Measurements from ENCODE around the gene TMEM101. TPM values are rescaled to one million over a fixed set of nuclear protein-coding genes. Genes with fewer than 3 reads are reported as not detected.
"Not testable (repeated sequence)": the region's sequence is repeated elsewhere in the genome, so short reads cannot be mapped to it uniquely, and the experiment has no call there.

TMEM101 gene
- total and polyA plus RNA-seq, 12 donors = 15.6 to 26.4 (median 17.9) TPM

- no peak overlapping the region for H3K4me3 ChIP-seq
- no peak overlapping the region for H3K27ac ChIP-seq
- DNase-seq (no peak), ATAC-seq (no peak)
- no peaks in the 10 kb centered on the region for H3K9me3 ChIP-seq
- peaks cover 0 to 52% (median 24%) of the 10 kb centered on the region in 9 donors for H3K4me1 ChIP-seq
- peaks cover 0 to 80% (median 12%) of the 10 kb centered on the region in 9 donors for H3K36me3 ChIP-seq
- WGBS, 2 donors = 46 to 59% methylated on average over 1 of the region's 1 CpG
- no peak for TF ChIP-seq CTCF (IDR thresholded peaks at IDR 0.05)
- H3K27me3 ChIP-seq = no peaks in the 10 kb centered on the region
- intact Hi-C loops (cut with DNase I) = no loop called here
These were observed 46.7 kb upstream of the TMEM101 start for GRCh38 chr17:44061446-44061845.

- intact Hi-C loops (cut with DNase I) = no loop called here
- Histone ChIP-seq H3K4me3 (no peak overlapping the region), H3K4me1 (peaks cover 0 to 40% (median 15%) of the 10 kb centered on the region in 9 donors), H3K9me3 (no peaks in the 10 kb centered on the region), H3K36me3 (peaks cover 0 to 95% (median 12%) of the 10 kb centered on the region in 9 donors), H3K27me3 (no peaks in the 10 kb centered on the region), H3K27ac (peak overlapping the region in 2 of 10 donors; percentile 4 to 18)
- no peak for DNase-seq
- ATAC-seq = no peak
- no peak for TF ChIP-seq CTCF (IDR thresholded peaks at IDR 0.05)
- 61 to 65% methylated on average over 14 of the region's 14 CpGs for WGBS, 2 donors
These were observed 44.5 kb upstream of the TMEM101 start for GRCh38 chr17:44059101-44059892.

GRCh38 chr17:44053125-44053872 lies 38.5 kb upstream of the TMEM101 start:
- ATAC-seq = peak; percentile 58 to 93 (median 80)
- Histone ChIP-seq H3K27ac (peak overlapping the region in 7 of 10 donors; percentile 11 to 66 (median 46)), H3K4me1 (peaks cover 5 to 33% (median 15%) of the 10 kb centered on the region in 9 donors), H3K4me3 (no peak overlapping the region), H3K9me3 (no peaks in the 10 kb centered on the region), H3K27me3 (no peaks in the 10 kb centered on the region), H3K36me3 (peaks cover 0 to 95% (median 27%) of the 10 kb centered on the region in 9 donors)
- intact Hi-C loops (cut with DNase I) = no loop called here
- peak in 1 of 2 donors; percentile 42 for DNase-seq
- WGBS, 2 donors = 35 to 49% methylated on average over 3 of the region's 3 CpGs
- no peak for TF ChIP-seq CTCF (IDR thresholded peaks at IDR 0.05)

GRCh38 chr17:44049294-44050060 lies 34.7 kb upstream of the TMEM101 start:
- Histone ChIP-seq H3K36me3 (peaks cover 0 to 81% (median 26%) of the 10 kb centered on the region in 9 donors), H3K9me3 (no peaks in the 10 kb centered on the region), H3K27ac (no peak overlapping the region), H3K4me1 (peaks cover 5 to 26% (median 16%) of the 10 kb centered on the region in 9 donors), H3K4me3 (no peak overlapping the region), H3K27me3 (no peaks in the 10 kb centered on the region)
- 94 to 96% methylated on average over 9 of the region's 9 CpGs for WGBS, 2 donors
- intact Hi-C loops (cut with DNase I) = loop anchor here in 2 of 10 donors (10.0 kb wide), 1 partner anchor 105 kb away; the partner anchor contains the start of gene PPY (in 2 of the 2)
- ATAC-seq (no peak), DNase-seq (no peak)
- TF ChIP-seq CTCF (IDR thresholded peaks at IDR 0.05) = no peak

- not testable (repeated sequence) for H3K9me3 ChIP-seq, DNase-seq, H3K27ac ChIP-seq, H3K27me3 ChIP-seq, ATAC-seq, H3K4me3 ChIP-seq
- peaks cover 0 to 57% (median 17%) of the 10 kb centered on the region in 9 donors for H3K36me3 ChIP-seq
- intact Hi-C loops (cut with DNase I) = loop anchor here in 2 of 10 donors (10.0 kb wide), 1 partner anchor 102 kb away; the partner anchor contains the start of gene PPY (in 2 of the 2)
- WGBS, 2 donors = 97 to 98% methylated on average over 7 of the region's 7 CpGs
- H3K4me1 ChIP-seq = peaks cover 0 to 28% (median 17%) of the 10 kb centered on the region in 9 donors
These were observed 32.1 kb upstream of the TMEM101 start for GRCh38 chr17:44046893-44047292.
